GM23338 (cell line): ENCODE data around the gene XIRP2. TPM values are rescaled to one million over a fixed set of nuclear protein-coding genes. Genes with fewer than 3 reads are reported as not detected.
A peak's percentile ranks its signal among the peaks of the same experiment; 100 is the strongest.

Experiments
- ATAC-seq: fragments of 200-7000 bp; cut with Tn5 transposase; 3 replicates; pipeline ENCODE4 v1.9.1; 2020
- DNase-seq: peaks from one replicate; pipeline ENCODE4 v3.0.0-alpha.2; 2015; ENCODE audit warnings: low spot score
- H2AFZ ChIP-seq: fragments of 200-600 bp; sonication (generic); 2 replicates; pipeline ENCODE4 v1.8.0; 2016; ENCODE audit warnings: antibody characterized with exemption, mild to moderate bottlenecking, moderate library complexity
- H3F3A ChIP-seq: fragments of 200-600 bp; sonication (generic); replicated peaks from 2 replicates; pipeline ENCODE4 v1.8.0; 2017; ENCODE audit warnings: antibody characterized with exemption, mixed run types, low read depth
- H3K27ac ChIP-seq: fragments of 200-600 bp; sonication (generic); 2 replicates; pipeline ENCODE4 v1.6.1; 2016; ENCODE audit warnings: low read depth
- H3K27me3 ChIP-seq: fragments of 200-600 bp; sonication (generic); 2 replicates; pipeline ENCODE4 v1.8.0; 2016; ENCODE audit warnings: mild to moderate bottlenecking, mixed run types, moderate library complexity; ENCODE audit not compliant: insufficient read depth
- H3K36me3 ChIP-seq: fragments of 200-600 bp; sonication (generic); 2 replicates; pipeline ENCODE4 v1.8.0; 2016; ENCODE audit warnings: mild to moderate bottlenecking; ENCODE audit not compliant: insufficient read depth
- H3K4me1 ChIP-seq: fragments of 200-600 bp; sonication (generic); 2 replicates; pipeline ENCODE4 v1.8.0; 2016; ENCODE audit warnings: mild to moderate bottlenecking, moderate library complexity; ENCODE audit not compliant: insufficient read depth
- H3K4me2 ChIP-seq: fragments of 200-600 bp; sonication (generic); 2 replicates; pipeline ENCODE4 v1.7.1; 2017; ENCODE audit warnings: mixed run types
- H3K4me3 ChIP-seq: fragments of 200-600 bp; sonication (generic); 2 replicates; pipeline ENCODE4 v1.6.1; 2016; ENCODE audit warnings: mixed run types
- H3K79me2 ChIP-seq: fragments of 200-600 bp; sonication (generic); replicated peaks from 2 replicates; pipeline ENCODE4 v1.8.0; 2017; ENCODE audit warnings: mild to moderate bottlenecking; ENCODE audit not compliant: insufficient read depth
- H3K9me2 ChIP-seq: fragments of 200-600 bp; sonication (generic); 2 replicates; pipeline ENCODE4 v1.8.0; 2017; ENCODE audit not compliant: insufficient read depth
- H4K20me1 ChIP-seq: fragments of 200-600 bp; sonication (generic); replicated peaks from 2 replicates; pipeline ENCODE4 v1.8.0; 2017; ENCODE audit warnings: mild to moderate bottlenecking; ENCODE audit not compliant: insufficient read depth
- H3K27ac Mint-ChIP-seq: 2 replicates; pipeline ENCODE4 v1.8.0; 2020; ENCODE audit warnings: inconsistent platforms, mild to moderate bottlenecking, moderate library complexity, mixed read lengths
- H3K27me3 Mint-ChIP-seq: 3 replicates; pipeline ENCODE4 v1.8.0; 2022; ENCODE audit warnings: low read depth, mild to moderate bottlenecking, moderate library complexity, mixed read lengths, inconsistent platforms; ENCODE audit not compliant: insufficient read depth, poor library complexity
- H3K36me3 Mint-ChIP-seq: 3 replicates; pipeline ENCODE4 v1.8.0; 2021; ENCODE audit warnings: low read depth, mild to moderate bottlenecking, inconsistent platforms, moderate library complexity, mixed read lengths
- H3K4me1 Mint-ChIP-seq: 3 replicates; pipeline ENCODE4 v1.8.0; 2020; ENCODE audit warnings: mild to moderate bottlenecking, inconsistent platforms, mixed read lengths
- H3K4me3 Mint-ChIP-seq: 3 replicates; pipeline ENCODE4 v1.8.0; 2021; ENCODE audit warnings: moderate library complexity, mild to moderate bottlenecking, inconsistent platforms, mixed read lengths
- H3K9me3 Mint-ChIP-seq: 3 replicates; pipeline ENCODE4 v1.8.0; 2020; ENCODE audit warnings: moderate library complexity, mild to moderate bottlenecking, inconsistent platforms, mixed read lengths
- CREB1 ChIP-seq: fragments of 250-450 bp; sonication (Bioruptor Pico); IDR thresholded peaks from 2 replicates; pipeline ENCODE4 v1.5.0; 2020; ENCODE audit warnings: low read depth, mild to moderate bottlenecking, moderate library complexity
- EZH2phosphoT487 ChIP-seq: fragments of 200-600 bp; sonication (generic); IDR thresholded peaks from one replicate; pipeline ENCODE4 v1.8.1; 2018; ENCODE audit warnings: antibody characterized with exemption; ENCODE audit not compliant: unreplicated experiment
- STAT1 ChIP-seq: IDR thresholded peaks from one replicate; pipeline ENCODE4 v1.6.1; 2016; ENCODE audit warnings: antibody characterized with exemption; ENCODE audit not compliant: unreplicated experiment
- ZNF114 ChIP-seq: fragments of 250-450 bp; sonication (Bioruptor Pico); IDR thresholded peaks from 2 replicates; pipeline ENCODE4 v1.5.0; 2020; ENCODE audit warnings: mild to moderate bottlenecking, moderate library complexity
- ZNF331 ChIP-seq: fragments of 250-450 bp; sonication (Bioruptor Pico); IDR thresholded peaks from 2 replicates; pipeline ENCODE4 v1.5.0; 2020; ENCODE audit warnings: low read depth, mild to moderate bottlenecking, moderate library complexity
- polyA plus RNA-seq: library from polyadenylated mRNA; unstranded; fragments of >200 nt; fragmentation: Nextera tagmentation; extraction: Ambion mirVana; gene quantifications from 2 replicates; pipeline ENCODE4 v1.2.1, GENCODE V29; 2016
- total RNA-seq: library from RNA; depleted of rRNA; stranded (reverse); fragments of >200 nt; shearing (Covaris generic); gene quantifications from 2 replicates; pipeline ENCODE4 v1.2.3, GENCODE V29; 2014
- TF ChIP-seq, protein P1 (sequence below): IDR thresholded peaks from one replicate; pipeline ENCODE4 v1.6.1; 2018; ENCODE audit warnings: antibody characterized with exemption; ENCODE audit not compliant: unreplicated experiment
- TF ChIP-seq, protein P2 (sequence below), 2 experiments: fragments of 200-600 bp in 1 of 2; sonication (generic) in 1 of 2; conservative IDR thresholded peaks; 2 replicates each; pipeline versions ENCODE4 v1.5.1 to v1.6.1; 2016 to 2017; ENCODE audit warnings: antibody characterized with exemption in 2 of 2, low read depth in 2 of 2, mild to moderate bottlenecking in 2 of 2, moderate library complexity in 1 of 2
- TF ChIP-seq, protein P3 (sequence below): IDR thresholded peaks from 2 replicates; pipeline ENCODE4 v1.6.1; 2016; ENCODE audit warnings: antibody characterized with exemption

Gene XIRP2
- total and polyA plus RNA-seq, 2 experiments from 2014 or later, result 0.17 to 0.31 TPM

DNA sequence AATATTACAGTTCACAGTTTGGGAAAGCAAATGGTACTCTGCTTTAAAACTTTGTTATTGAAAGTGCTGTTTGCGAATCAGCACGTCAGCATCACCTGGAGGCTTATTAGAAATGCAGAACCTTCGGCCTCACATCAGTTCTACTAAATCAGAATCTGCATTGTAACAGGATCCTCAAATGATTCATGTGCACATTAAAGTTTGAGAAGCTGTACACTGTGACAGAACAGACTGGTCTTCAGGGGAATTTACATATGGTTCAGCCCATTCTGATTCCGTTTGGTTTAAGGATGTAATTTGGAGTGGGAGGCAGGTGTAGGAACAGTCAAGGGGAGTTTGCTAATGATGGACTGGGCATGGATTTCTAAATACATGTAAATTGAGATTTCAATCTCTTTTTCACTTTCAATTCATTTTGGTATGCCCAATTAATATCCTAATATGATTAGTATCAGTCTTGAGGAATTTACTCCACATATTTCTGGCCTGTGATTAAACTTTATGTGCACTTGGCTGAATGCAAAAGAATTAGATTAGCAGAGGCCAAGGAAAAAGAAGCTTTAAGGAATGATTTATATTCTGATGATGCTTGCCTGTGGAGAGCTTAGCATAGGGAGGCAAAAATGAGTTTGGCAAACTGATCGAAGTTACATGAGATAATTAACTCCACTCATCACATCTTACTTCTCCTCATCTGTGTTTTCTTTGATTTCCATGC, 248.8 kb downstream of the XIRP2 start:
- Histone ChIP-seq H3K4me1 (no peaks in the 10 kb centered on the region), H3K4me3 (no peak overlapping the region), H3K9me2 (no peaks in the 10 kb centered on the region), H3K36me3 (no peaks in the 10 kb centered on the region), H2AFZ (no peak overlapping the region), H3K4me2 (no peak overlapping the region), H3K27me3 (no peaks in the 10 kb centered on the region), H3F3A (no peaks in the 10 kb centered on the region), H3K27ac (no peak overlapping the region), H4K20me1 (no peaks in the 10 kb centered on the region), H3K79me2 (no peaks in the 10 kb centered on the region)
- no peaks in the 10 kb centered on the region for H3K36me3 Mint-ChIP-seq
- H3K9me3 Mint-ChIP-seq, result no peaks in the 10 kb centered on the region
- no peak for TF ChIP-seq EZH2phosphoT487
- TF ChIP-seq, protein P1, sequence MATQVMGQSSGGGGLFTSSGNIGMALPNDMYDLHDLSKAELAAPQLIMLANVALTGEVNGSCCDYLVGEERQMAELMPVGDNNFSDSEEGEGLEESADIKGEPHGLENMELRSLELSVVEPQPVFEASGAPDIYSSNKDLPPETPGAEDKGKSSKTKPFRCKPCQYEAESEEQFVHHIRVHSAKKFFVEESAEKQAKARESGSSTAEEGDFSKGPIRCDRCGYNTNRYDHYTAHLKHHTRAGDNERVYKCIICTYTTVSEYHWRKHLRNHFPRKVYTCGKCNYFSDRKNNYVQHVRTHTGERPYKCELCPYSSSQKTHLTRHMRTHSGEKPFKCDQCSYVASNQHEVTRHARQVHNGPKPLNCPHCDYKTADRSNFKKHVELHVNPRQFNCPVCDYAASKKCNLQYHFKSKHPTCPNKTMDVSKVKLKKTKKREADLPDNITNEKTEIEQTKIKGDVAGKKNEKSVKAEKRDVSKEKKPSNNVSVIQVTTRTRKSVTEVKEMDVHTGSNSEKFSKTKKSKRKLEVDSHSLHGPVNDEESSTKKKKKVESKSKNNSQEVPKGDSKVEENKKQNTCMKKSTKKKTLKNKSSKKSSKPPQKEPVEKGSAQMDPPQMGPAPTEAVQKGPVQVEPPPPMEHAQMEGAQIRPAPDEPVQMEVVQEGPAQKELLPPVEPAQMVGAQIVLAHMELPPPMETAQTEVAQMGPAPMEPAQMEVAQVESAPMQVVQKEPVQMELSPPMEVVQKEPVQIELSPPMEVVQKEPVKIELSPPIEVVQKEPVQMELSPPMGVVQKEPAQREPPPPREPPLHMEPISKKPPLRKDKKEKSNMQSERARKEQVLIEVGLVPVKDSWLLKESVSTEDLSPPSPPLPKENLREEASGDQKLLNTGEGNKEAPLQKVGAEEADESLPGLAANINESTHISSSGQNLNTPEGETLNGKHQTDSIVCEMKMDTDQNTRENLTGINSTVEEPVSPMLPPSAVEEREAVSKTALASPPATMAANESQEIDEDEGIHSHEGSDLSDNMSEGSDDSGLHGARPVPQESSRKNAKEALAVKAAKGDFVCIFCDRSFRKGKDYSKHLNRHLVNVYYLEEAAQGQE, result no peak
- TF ChIP-seq, protein P2, sequence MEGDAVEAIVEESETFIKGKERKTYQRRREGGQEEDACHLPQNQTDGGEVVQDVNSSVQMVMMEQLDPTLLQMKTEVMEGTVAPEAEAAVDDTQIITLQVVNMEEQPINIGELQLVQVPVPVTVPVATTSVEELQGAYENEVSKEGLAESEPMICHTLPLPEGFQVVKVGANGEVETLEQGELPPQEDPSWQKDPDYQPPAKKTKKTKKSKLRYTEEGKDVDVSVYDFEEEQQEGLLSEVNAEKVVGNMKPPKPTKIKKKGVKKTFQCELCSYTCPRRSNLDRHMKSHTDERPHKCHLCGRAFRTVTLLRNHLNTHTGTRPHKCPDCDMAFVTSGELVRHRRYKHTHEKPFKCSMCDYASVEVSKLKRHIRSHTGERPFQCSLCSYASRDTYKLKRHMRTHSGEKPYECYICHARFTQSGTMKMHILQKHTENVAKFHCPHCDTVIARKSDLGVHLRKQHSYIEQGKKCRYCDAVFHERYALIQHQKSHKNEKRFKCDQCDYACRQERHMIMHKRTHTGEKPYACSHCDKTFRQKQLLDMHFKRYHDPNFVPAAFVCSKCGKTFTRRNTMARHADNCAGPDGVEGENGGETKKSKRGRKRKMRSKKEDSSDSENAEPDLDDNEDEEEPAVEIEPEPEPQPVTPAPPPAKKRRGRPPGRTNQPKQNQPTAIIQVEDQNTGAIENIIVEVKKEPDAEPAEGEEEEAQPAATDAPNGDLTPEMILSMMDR (conservative IDR thresholded peaks at IDR 0.05; ENCODE audit: low read depth in 2 of 2), result no peak
- no peaks in the 10 kb centered on the region for H3K27me3 Mint-ChIP-seq
- no peak overlapping the region for H3K27ac Mint-ChIP-seq
- no peak for DNase-seq
- no peak overlapping the region for H3K4me3 Mint-ChIP-seq
- H3K4me1 Mint-ChIP-seq, result peaks cover 12% of the 10 kb centered on the region; the same call in 2 of the 3 replicates
- ATAC-seq, result no peak

DNA sequence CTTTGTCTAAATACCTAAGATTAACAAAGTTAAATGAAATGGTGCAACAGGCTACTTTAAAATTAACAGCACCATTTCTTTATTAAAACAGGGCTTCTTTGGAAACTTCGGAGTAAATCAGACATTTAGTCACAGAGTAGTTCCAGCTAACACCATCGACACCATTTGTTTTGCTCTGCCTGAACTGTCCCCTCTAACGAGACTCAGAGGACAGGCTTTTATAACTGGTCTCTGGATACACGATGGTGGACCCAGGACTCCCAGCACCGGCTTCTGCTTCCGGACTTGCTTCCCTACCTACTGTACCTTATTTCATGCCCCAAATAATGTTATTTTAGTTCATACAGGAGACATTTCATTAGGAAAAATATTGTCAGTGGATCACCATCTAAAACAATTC, 252.1 kb downstream of the XIRP2 start:
- Histone ChIP-seq H3F3A (no peaks in the 10 kb centered on the region), H3K4me1 (no peaks in the 10 kb centered on the region), H3K4me2 (no peak overlapping the region), H3K27me3 (no peaks in the 10 kb centered on the region), H2AFZ (0 out of 2 replicates have a peak overlapping the region, but pooled peaks have one; percentile 3), H3K4me3 (no peak overlapping the region), H3K36me3 (no peaks in the 10 kb centered on the region), H3K9me2 (no peaks in the 10 kb centered on the region), H4K20me1 (no peaks in the 10 kb centered on the region), H3K27ac (no peak overlapping the region), H3K79me2 (no peaks in the 10 kb centered on the region)
- DNase-seq (no peak), ATAC-seq (no peak)
- Mint-ChIP-seq H3K36me3 (no peaks in the 10 kb centered on the region), H3K9me3 (no peaks in the 10 kb centered on the region; the same call in 2 of the 3 replicates), H3K4me3 (no peak overlapping the region), H3K27ac (0 out of 2 replicates have a peak overlapping the region, but pooled peaks have one; percentile 71), H3K27me3 (no peaks in the 10 kb centered on the region), H3K4me1 (peaks cover 16% of the 10 kb centered on the region)
- TF ChIP-seq ZNF114 (no peak), CREB1 (CRISPR knock-in tag) (no peak), STAT1 (no peak), ZNF331 (CRISPR knock-in tag) (no peak)
- TF ChIP-seq, protein P3, sequence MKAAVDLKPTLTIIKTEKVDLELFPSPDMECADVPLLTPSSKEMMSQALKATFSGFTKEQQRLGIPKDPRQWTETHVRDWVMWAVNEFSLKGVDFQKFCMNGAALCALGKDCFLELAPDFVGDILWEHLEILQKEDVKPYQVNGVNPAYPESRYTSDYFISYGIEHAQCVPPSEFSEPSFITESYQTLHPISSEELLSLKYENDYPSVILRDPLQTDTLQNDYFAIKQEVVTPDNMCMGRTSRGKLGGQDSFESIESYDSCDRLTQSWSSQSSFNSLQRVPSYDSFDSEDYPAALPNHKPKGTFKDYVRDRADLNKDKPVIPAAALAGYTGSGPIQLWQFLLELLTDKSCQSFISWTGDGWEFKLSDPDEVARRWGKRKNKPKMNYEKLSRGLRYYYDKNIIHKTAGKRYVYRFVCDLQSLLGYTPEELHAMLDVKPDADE, result no peak
